ENCODE data around the gene PPFIBP1. TPM values are rescaled to one million over a fixed set of nuclear protein-coding genes. Genes with fewer than 3 reads are reported as not detected.
"Not testable (repeated sequence)": the region's sequence is repeated elsewhere in the genome, so short reads cannot be mapped to it uniquely, and the experiment has no call there.

PPFIBP1 gene
- total and polyA plus RNA-seq, 8 donors, result 6.6 to 254 (median 50.0) TPM

GRCh38 chr12:27733052-27733656, 209.1 kb downstream of the PPFIBP1 start:
- peak in 1 of 2 donors; percentile 61 for DNase-seq
- peaks cover 4 to 77% (median 66%) of the 10 kb centered on the region in 4 donors for H3K36me3 ChIP-seq
- 30 to 45% (median 40%) methylated on average over 3 of the region's 3 CpGs for WGBS, 5 donors
- H3K9me3 ChIP-seq, result no peaks in the 10 kb centered on the region
- intact Hi-C loops (cut with DNase I; ENCODE audit: low total_unique reads), result loop anchor here (10.0 kb wide), 1 partner anchor 82 kb away; no protein-coding TSS in a partner anchor
- H3K4me1 ChIP-seq, result no peaks in the 10 kb centered on the region
- peak in 5 of 7 experiments; percentile 58 to 76 (median 65) for TF ChIP-seq CTCF (IDR thresholded peaks at IDR 0.05)
- no peak for TF ChIP-seq POLR2A (IDR thresholded peaks at IDR 0.05)
- TF ChIP-seq POLR2AphosphoS5 (IDR thresholded peaks at IDR 0.05), result no peak
- no peak for TF ChIP-seq EP300 (IDR thresholded peaks at IDR 0.05)
- no peak overlapping the region for H3K4me3 ChIP-seq
- H3K27ac ChIP-seq, result no peak overlapping the region
- H3K27me3 ChIP-seq, result no peaks in the 10 kb centered on the region

- no peak overlapping the region for H3K4me3 ChIP-seq
- no peaks in the 10 kb centered on the region for H3K27me3 ChIP-seq
- intact Hi-C loops (cut with DNase I; ENCODE audit: low total_unique reads), result loop anchor here (10.0 kb wide), 1 partner anchor 81 kb away; no protein-coding TSS in a partner anchor
- no peaks in the 10 kb centered on the region for H3K4me1 ChIP-seq
- no peak overlapping the region for H3K27ac ChIP-seq
- TF ChIP-seq CTCF (IDR thresholded peaks at IDR 0.05) (no peak), EP300 (IDR thresholded peaks at IDR 0.05) (no peak), POLR2A (IDR thresholded peaks at IDR 0.05) (no peak), POLR2AphosphoS5 (IDR thresholded peaks at IDR 0.05) (no peak)
- H3K9me3 ChIP-seq, result no peaks in the 10 kb centered on the region
- WGBS, 5 donors, result 84 to 95% (median 88%) methylated on average over 1 of the region's 1 CpG
- peaks cover 4 to 83% (median 72%) of the 10 kb centered on the region in 4 donors for H3K36me3 ChIP-seq
- DNase-seq, result no peak
These were observed 209.8 kb downstream of the PPFIBP1 start for GRCh38 chr12:27733791-27734190.

- H3K27ac ChIP-seq, DNase-seq, H3K4me3 ChIP-seq, H3K4me1 ChIP-seq, H3K9me3 ChIP-seq, H3K27me3 ChIP-seq: not testable (repeated sequence)
- peaks cover 4 to 86% (median 76%) of the 10 kb centered on the region in 4 donors for H3K36me3 ChIP-seq
- WGBS, 5 donors, result 90 to 94% (median 92%) methylated on average over 9 of the region's 9 CpGs
- intact Hi-C loops (cut with DNase I; ENCODE audit: low total_unique reads), result loop anchor here (10.0 kb wide), 1 partner anchor 80 kb away; no protein-coding TSS in a partner anchor
These were observed 210.3 kb downstream of the PPFIBP1 start for GRCh38 chr12:27734321-27734720.

GRCh38 chr12:27743601-27744000, 219.6 kb downstream of the PPFIBP1 start:
- intact Hi-C loops (cut with DNase I; ENCODE audit: low total_unique reads), result loop anchor here (5.0 kb wide), 1 partner anchor 194 kb away; no protein-coding TSS in a partner anchor
- Histone ChIP-seq H3K27me3 (no peaks in the 10 kb centered on the region), H3K36me3 (peaks cover 2 to 62% (median 58%) of the 10 kb centered on the region in 4 donors), H3K9me3 (no peaks in the 10 kb centered on the region), H3K4me3 (no peak overlapping the region), H3K27ac (no peak overlapping the region), H3K4me1 (peaks cover 0 to 25% (median 8%) of the 10 kb centered on the region in 4 donors)
- no peak for DNase-seq
- TF ChIP-seq POLR2A (IDR thresholded peaks at IDR 0.05), result no peak
- TF ChIP-seq EP300 (IDR thresholded peaks at IDR 0.05), result no peak
- TF ChIP-seq POLR2AphosphoS5 (IDR thresholded peaks at IDR 0.05), result no peak
- TF ChIP-seq CTCF (IDR thresholded peaks at IDR 0.05), result no peak
- 95 to 98% (median 97%) methylated on average over 5 of the region's 5 CpGs for WGBS, 5 donors

Other genes starting within 250 kb of the PPFIBP1 start
- gene BMAL2, start 191.4 kb upstream of the PPFIBP1 start, total RNA-seq, result 10 to 100 TPM in 2 of 5 donors, 1 to 10 TPM in 3; 3.8 to 23.7 (median 8.9) TPM
- 10 to 100 TPM in 2 of 3 donors, 1 to 10 TPM in 1; 6.7 to 34.4 (median 12.3) TPM for gene BMAL2, start 191.4 kb upstream of the PPFIBP1 start, polyA plus RNA-seq
- 1 to 10 TPM in 1 of 5 donors, not detected in 4; 2.5 TPM for gene SMCO2, start 77.5 kb upstream of the PPFIBP1 start, total RNA-seq
- 1 to 10 TPM in 1 of 3 donors, not detected in 2; 1.2 TPM for gene SMCO2, start 77.5 kb upstream of the PPFIBP1 start, polyA plus RNA-seq
- 10 to 100 TPM in 3 of 5 donors, 1 to 10 TPM in 2; 4.1 to 38.2 (median 11.2) TPM for gene REP15, start 172.2 kb downstream of the PPFIBP1 start, total RNA-seq
- gene REP15, start 172.2 kb downstream of the PPFIBP1 start, polyA plus RNA-seq, result 100 to 1,000 TPM in 1 of 3 donors, 1 to 10 TPM in 2; 3.0 to 115 (median 9.8) TPM
- gene MRPS35, start 186.6 kb downstream of the PPFIBP1 start, total RNA-seq, result 10 to 100 TPM in 3 of 5 donors, 1 to 10 TPM in 2; 9.8 to 71.6 (median 15.6) TPM
- gene MRPS35, start 186.6 kb downstream of the PPFIBP1 start, polyA plus RNA-seq, result 10 to 100 TPM; 28.9 to 61.4 (median 42.8) TPM

Data from stomach (tissue), 9 donors.